Dedifferentiated amniotic fluid mesenchymal stem cell (primary cell): ENCODE data around the gene RPH3AL.
"Not testable (repeated sequence)": the region's sequence is repeated elsewhere in the genome, so short reads cannot be mapped to it uniquely, and the experiment has no call there.

ENCODE experiments used
- DNase-seq: peaks from one replicate; pipeline ENCODE4 v3.0.0-alpha.2; 2016; ENCODE audit errors: extremely low spot score

Gene RPH3AL

DNA sequence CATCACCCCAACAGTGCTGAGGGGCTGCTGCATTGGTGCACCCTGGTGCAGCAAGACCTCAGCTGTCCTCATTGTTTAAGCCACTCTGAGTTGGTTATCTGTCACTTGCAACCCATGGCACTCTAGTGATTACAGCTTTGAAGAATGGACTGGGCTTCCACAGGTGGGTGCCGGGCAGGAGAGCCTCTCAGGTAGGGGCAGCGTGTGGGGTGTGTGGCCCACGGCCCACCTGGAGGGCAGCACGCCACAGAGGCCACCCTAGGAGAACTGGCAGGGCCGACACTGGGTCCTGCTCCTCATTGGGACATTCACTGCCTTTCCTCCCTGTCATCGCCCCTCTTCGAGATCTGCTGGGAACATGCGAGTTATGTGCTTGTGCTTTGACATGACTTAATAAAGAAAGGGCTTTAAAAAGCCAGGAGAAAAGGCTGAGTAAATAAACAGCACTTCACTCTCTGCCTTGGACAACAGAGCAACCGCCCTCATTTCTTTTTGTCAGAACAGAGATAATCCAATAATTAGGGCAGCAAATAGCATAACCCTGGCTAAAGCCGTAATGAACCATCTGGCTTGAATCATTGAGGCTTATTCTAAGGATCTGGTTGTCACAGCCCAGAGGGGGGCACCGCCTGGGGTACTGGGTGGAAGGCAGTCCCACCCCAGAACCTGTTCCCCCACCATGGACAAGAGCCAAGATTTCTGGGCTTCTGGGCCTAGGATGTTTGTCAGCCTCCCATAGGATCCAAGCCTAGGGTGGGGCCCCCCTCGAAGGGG is 174.1 kb downstream of the RPH3AL start:
- no peak for DNase-seq

DNA sequence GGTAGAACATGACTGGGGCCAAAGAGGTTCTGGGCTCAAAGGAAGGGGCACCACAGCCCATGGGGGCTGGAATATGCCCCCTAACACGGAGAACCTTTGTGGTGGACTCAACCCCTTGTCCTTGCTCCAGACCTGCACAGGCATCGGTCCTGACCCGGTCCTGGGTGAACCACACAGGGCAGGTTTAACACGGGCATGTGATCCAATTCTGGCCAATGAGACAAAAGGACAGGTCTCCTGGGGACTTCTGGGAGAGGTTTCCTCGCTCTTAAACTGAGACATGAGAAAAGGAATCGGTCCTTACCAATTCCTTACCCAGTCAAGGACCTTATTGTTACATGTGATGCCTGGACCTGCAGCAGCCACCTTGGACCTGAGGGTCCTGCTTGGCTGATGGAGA is 174.8 kb downstream of the RPH3AL start:
- no peak for DNase-seq

DNA sequence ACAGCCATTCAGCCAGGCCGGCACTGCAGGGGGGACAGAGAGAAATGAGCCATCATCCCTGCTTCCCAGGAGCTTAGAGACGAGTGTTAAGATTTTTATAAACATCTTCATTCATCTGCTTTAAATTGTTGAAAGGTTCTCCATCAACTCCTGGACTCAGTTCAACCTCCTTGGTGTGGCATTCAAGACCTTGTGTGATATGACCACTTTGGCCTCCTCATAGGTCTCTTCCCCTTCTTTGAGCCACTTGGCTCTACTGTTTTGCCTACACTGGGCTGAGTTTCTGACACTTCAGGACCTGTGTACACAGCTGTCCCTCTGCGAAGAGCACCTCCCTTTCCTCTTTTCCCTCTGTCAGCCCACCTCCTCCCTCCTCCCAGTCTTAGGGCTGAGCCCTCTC is 175.5 kb downstream of the RPH3AL start:
- no peak for DNase-seq

DNA sequence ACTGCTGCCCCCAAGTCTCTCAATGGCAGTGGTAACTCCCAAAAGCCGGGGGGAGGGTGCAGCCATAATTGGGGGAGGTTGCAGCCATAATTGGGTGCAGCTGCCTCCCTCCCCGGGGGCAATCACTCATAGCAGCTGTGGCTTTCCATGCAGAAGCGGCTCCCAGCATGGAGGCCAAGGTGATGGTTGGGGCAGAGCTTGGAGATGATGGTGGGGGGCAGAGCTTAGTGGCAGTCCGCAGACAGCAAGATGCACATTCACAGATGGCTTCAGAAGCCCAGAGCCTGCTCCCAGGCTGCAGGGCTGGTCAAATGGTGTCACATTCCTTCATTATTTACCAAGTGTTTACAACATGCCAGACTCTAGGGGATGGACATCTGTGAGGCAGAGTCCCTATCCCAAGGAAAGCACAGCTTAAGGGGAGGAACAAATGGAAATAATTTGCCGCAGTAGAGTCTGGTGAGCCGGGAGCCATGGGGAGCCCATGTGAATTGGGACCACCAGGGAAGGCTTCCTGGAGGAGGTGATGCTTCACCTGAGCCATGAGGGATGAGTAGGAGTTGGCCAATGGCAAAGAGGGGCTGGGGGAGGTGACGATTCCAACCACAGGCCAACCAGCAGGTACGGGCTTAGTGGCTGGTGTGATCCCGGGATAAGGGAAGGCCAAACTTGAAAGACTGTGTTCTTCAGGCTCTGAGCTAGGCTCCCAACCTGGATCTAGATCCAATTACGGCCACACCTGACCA is 179.3 kb downstream of the RPH3AL start:
- no peak for DNase-seq

DNA sequence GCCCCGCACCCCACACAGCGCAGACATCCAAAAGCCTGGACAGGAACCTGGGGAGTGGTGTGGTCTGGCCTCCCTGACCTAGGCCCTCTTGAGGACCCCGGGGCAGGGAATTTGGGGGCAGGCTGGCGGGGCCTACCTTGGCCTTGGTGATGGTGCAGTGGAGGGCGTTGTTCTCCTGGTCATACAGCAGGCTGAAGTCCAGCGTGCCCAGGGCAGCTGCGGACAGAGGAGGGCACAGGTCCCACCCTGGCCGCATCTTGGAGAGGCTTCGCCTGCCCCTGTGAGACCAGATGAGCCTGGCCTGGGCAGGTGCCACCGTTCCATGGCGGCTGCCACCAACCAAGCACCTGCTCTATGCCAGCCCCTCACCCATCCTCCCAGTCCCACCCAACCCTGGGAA is 180.2 kb downstream of the RPH3AL start:
- DNase-seq = no peak

DNA sequence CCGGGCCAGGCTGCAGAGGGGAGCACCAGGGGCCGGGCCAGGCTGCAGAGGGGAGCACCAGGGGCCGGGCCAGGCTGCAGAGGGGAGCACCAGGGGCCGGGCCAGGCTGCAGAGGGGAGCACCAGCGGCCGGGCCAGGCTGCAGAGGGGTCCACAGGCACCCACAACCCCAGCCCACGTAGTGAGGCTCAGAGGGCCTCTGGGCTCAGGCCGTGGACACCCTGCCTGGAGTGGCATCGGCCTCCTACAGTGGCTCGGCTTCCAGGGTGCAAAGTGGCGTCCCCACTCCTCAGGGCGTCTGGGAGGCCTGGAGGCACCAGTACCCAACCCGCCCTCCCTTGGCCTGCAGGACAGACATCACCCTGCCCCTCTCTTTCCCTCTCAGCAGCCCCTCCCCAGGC is 180.7 kb downstream of the RPH3AL start:
- DNase-seq = no peak

DNA sequence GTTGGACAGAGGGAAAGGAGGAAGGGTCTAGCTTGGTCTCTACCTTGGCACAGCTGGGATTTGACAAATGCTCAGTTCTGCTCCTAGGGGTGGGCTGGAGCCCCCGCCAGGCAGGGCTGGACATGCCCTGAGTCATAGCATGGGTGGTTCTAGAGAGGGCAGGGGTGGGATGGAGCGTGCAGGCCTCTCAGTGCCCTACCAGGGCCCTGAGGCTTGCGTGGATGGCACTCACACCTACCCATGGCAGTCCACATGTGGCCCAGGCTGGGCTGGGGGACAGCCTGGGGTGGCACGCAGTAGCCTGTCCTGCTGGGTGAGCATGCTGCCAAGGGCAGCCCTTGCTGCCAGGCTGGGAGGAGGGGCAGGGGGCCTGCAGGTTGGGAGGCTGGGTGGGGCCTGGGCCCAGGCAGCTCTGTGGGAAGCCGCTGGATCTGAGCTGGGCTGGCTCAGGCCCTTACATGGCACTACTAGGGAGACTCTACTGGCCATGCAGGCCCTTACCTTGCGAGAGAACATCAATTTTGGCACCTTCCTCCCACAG is 182.4 kb downstream of the RPH3AL start:
- DNase-seq = no peak

DNA sequence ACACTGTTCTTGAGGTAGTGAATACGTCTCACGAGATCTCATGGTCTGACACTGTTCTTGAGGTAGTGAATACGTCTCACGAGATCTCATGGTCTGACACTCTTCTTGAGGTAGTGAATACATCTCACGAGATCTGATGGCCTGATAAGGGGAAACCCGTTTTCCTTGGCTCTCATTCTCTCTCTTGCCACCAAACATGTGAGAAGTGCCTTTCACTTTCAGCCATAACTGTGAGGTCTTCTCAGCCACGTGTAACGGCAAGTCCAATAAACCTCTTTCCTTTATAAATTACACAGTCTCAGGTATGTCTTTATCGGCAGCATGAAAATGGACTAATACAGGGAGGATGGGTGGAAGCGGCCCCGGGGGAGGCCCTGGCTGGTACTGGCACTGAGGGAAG is 184.0 kb downstream of the RPH3AL start:
- DNase-seq = not testable (repeated sequence)

DNA sequence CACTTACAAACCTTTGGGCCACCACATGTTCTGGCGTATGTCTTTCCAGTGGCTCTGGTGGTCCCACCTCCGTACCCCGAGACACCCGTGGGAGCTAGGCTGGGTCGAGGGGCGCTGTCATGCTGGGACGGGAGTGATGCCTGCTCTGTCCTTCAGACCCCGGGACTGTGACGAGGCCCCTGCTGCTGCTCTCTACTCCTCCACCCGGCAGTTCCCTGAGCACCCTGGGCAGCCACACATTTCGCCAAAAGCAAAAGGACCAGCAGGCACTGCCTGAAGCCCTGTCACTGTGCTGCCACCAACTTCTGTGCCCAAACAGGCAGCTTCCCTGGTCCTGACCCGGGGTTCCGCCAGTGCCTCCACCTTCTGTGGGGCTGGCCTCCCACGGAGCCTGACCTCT is 186.7 kb downstream of the RPH3AL start:
- DNase-seq = no peak

DNA sequence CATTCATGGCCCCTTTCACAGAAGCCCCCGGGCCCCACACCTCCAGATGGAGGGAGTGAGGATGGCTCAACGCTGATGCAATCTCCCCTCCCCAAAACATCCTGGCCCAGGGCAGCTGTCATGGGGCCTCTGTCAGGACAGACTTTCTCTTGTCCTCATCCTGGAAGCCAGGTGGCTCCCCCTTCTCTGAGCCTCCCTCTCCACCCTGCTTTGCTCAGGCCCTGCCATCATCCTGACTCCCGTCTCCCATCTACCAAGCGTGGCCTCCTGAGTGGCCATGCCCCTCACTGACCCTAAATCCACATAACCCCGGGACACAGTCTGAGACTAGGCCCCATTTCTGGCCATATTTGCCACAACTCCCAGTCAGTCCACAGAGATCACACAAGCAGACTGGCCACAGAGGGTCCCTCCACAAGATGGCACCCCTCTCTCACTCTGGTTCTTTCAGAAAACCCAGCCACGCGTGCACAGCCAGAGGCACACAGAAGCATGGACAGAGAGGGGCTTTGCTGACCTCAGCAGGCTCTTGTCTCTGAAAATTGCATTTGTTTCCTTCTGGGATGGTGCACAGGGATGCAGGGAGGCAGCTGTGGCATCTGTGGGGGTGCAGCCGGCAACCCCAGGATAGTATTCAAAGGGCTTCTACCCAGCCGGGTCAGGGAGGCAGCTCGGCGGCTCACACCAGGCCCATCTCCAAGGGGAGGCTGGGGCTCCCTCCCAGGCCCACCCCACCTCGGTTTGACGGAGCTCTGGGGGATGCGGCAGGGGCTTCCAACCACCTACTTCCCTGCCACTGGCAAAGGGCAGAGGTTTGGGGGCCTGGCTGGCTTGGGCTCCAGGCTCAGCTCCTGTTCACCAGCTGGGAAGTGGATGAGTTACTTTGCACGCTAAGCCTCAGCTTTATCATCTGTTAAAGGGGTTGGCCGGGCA is 188.0 kb downstream of the RPH3AL start:
- peak; percentile 25 for DNase-seq

DNA sequence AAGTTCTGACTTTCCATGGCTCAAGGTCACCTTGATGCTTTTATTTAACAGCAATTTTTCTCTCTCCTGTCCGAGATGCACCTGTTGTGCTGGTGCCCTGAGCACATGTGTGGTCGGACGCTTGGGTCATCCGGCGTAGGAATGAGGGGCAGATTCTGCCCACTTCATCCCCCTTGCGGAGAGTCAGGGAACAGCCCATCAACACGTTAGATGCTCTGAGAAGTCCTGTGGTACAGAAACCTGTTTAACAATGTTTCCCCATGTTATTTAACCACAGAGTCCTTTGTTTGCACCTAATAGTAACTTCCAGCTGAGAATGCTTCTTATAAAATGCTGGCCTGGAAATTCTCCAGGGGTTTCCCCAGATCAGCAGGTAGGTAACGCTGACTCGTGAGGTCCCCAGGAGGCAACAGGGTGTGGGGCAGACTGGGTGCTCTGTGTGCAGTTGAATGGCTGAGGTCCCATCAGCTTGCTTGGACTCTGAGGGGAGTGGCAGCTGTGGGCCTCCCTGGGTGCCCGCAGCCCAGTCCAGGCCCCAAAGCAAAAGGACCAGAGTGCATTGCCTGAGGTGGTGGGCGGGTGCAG is 189.0 kb downstream of the RPH3AL start:
- DNase-seq = no peak

DNA sequence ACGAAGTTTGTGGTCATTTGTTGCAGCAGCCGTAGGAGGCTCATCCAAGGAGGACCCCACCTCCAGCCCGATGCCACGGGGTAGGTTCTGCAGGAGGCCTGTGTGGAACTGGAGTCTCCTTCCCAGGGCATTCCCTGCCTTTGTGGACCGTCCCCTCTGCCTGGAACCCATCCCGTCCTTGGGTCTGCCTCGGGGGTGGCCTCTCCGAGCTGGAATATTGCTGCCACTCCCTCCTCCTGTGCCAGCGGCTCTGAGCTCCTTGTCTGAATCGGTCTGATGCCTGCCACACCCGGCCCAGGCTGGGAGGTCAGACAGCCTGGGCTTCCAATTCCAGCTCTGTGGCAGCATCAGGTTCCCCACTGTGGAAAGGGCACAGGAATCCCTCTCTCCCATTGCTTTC is 189.9 kb downstream of the RPH3AL start:
- no peak for DNase-seq
